ENCODE results near the gene ARSB.

DNA sequence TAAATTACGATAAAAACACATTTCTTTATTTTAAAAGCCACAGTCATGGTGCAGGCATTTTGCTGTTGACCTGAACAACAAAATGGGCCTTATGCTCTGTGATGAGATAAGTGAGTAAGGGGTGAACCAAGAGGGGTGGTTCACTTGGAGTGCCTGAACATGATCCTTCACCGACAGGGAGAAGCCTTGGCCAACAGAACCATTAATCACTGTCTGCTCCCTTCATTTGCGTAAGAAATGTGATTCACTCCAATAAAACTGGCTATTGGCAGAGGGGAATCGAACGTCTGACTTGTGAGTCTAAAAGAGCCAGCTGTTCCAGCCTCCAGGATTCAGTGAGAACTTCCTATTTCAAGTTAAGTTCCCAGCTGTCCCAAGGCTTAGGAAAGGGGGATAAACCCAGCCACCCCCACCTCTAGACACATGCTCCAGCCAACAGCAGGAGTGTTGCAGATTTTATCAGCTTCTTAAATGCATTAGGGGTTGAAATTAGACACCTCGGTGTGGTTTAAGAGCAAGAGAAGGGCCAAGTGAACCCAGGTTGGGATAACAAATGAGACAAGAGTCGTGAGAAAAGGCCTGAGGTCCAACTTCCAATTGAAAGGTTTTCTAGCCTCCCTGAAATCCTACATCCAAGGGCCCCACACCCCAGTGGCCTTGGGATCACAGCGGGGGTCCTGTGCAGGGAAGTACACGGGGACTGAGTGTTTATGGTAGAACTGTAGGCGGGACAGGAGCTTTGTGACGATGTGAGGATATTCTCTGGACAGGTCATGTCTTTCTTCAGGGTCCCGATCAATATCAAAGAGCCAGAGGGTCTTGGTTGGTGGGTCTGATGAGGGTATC is 205.1 kb downstream of the ARSB start:
- TF ChIP-seq SUZ12 (IDR thresholded peaks at IDR 0.05; ENCODE audit: unreplicated experiment) (no peak), POLR2A (IDR thresholded peaks at IDR 0.05; ENCODE audit: low read depth, low read length) (no peak), TARDBP (IDR thresholded peaks at IDR 0.05; ENCODE audit: borderline replicate concordance) (no peak), EP300 (IDR thresholded peaks at IDR 0.05; ENCODE audit: borderline replicate concordance in 1 of 2, control insufficient read depth in 1 of 2, low read depth in 2 of 2, low read length in 2 of 2) (no peak), CBX3 (IDR thresholded peaks at IDR 0.05; ENCODE audit: borderline replicate concordance, low read depth) (no peak), EZH2 (IDR thresholded peaks at IDR 0.05; ENCODE audit: borderline replicate concordance, control insufficient read depth, low read depth, low read length) (no peak), TCF12 (IDR thresholded peaks at IDR 0.05; ENCODE audit: low read depth, low read length) (no peak), SIN3A (IDR thresholded peaks at IDR 0.05; ENCODE audit: low read depth, low read length) (no peak), CREB1 (IDR thresholded peaks at IDR 0.05; ENCODE audit: low read depth) (no peak)
- TF ChIP-seq, protein P1, sequence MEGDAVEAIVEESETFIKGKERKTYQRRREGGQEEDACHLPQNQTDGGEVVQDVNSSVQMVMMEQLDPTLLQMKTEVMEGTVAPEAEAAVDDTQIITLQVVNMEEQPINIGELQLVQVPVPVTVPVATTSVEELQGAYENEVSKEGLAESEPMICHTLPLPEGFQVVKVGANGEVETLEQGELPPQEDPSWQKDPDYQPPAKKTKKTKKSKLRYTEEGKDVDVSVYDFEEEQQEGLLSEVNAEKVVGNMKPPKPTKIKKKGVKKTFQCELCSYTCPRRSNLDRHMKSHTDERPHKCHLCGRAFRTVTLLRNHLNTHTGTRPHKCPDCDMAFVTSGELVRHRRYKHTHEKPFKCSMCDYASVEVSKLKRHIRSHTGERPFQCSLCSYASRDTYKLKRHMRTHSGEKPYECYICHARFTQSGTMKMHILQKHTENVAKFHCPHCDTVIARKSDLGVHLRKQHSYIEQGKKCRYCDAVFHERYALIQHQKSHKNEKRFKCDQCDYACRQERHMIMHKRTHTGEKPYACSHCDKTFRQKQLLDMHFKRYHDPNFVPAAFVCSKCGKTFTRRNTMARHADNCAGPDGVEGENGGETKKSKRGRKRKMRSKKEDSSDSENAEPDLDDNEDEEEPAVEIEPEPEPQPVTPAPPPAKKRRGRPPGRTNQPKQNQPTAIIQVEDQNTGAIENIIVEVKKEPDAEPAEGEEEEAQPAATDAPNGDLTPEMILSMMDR (IDR thresholded peaks at IDR 0.05 in 2 of 3, conservative IDR thresholded peaks at IDR 0.05 in 1 of 3; ENCODE audit: control insufficient read depth in 2 of 3, extremely low read depth in 1 of 3, insufficient read depth in 1 of 3, low read depth in 3 of 3, low read length in 3 of 3): no peak
- TF ChIP-seq, protein P2, sequence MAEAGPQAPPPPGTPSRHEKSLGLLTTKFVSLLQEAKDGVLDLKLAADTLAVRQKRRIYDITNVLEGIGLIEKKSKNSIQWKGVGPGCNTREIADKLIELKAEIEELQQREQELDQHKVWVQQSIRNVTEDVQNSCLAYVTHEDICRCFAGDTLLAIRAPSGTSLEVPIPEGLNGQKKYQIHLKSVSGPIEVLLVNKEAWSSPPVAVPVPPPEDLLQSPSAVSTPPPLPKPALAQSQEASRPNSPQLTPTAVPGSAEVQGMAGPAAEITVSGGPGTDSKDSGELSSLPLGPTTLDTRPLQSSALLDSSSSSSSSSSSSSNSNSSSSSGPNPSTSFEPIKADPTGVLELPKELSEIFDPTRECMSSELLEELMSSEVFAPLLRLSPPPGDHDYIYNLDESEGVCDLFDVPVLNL (IDR thresholded peaks at IDR 0.05; ENCODE audit: low read depth, low read length): no peak
- TF ChIP-seq, protein P3, sequence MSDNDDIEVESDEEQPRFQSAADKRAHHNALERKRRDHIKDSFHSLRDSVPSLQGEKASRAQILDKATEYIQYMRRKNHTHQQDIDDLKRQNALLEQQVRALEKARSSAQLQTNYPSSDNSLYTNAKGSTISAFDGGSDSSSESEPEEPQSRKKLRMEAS (IDR thresholded peaks at IDR 0.05; ENCODE audit: low read depth, low read length): no peak
- TF ChIP-seq, protein P4, sequence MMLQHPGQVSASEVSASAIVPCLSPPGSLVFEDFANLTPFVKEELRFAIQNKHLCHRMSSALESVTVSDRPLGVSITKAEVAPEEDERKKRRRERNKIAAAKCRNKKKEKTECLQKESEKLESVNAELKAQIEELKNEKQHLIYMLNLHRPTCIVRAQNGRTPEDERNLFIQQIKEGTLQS (IDR thresholded peaks at IDR 0.05; ENCODE audit: borderline replicate concordance, extremely low read depth, low read depth, low read length): no peak
- TF ChIP-seq, protein P5, sequence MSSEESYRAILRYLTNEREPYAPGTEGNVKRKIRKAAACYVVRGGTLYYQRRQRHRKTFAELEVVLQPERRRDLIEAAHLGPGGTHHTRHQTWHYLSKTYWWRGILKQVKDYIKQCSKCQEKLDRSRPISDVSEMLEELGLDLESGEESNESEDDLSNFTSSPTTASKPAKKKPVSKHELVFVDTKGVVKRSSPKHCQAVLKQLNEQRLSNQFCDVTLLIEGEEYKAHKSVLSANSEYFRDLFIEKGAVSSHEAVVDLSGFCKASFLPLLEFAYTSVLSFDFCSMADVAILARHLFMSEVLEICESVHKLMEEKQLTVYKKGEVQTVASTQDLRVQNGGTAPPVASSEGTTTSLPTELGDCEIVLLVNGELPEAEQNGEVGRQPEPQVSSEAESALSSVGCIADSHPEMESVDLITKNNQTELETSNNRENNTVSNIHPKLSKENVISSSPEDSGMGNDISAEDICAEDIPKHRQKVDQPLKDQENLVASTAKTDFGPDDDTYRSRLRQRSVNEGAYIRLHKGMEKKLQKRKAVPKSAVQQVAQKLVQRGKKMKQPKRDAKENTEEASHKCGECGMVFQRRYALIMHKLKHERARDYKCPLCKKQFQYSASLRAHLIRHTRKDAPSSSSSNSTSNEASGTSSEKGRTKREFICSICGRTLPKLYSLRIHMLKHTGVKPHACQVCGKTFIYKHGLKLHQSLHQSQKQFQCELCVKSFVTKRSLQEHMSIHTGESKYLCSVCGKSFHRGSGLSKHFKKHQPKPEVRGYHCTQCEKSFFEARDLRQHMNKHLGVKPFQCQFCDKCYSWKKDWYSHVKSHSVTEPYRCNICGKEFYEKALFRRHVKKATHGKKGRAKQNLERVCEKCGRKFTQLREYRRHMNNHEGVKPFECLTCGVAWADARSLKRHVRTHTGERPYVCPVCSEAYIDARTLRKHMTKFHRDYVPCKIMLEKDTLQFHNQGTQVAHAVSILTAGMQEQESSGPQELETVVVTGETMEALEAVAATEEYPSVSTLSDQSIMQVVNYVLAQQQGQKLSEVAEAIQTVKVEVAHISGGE (CRISPR knock-in tag; IDR thresholded peaks at IDR 0.05): no peak

All from GM12878 (cell line).